ENCODE data around the gene PRIMPOL. TPM values are rescaled to one million over a fixed set of nuclear protein-coding genes. Genes with fewer than 3 reads are reported as not detected.
A peak's percentile ranks its signal among the peaks of the same experiment; 100 is the strongest.

The PRIMPOL gene
- total RNA-seq, 1 experiment from 2014 or later = 8.3 TPM

- no peak overlapping the region for H3K27ac Mint-ChIP-seq
- H3K4me1 Mint-ChIP-seq = no peaks in the 10 kb centered on the region; the same call in 1 of the 2 replicates
- H3K9me3 Mint-ChIP-seq = no peaks in the 10 kb centered on the region
- no peak for TF ChIP-seq PREB (CRISPR knock-in tag; IDR thresholded peaks at IDR 0.05; ENCODE audit: borderline replicate concordance)
- no peak for TF ChIP-seq SMAD3 (CRISPR knock-in tag; IDR thresholded peaks at IDR 0.05; ENCODE audit: borderline replicate concordance)
- TF ChIP-seq ATF1 (CRISPR knock-in tag; IDR thresholded peaks at IDR 0.05) = no peak
- no peak for TF ChIP-seq KAT7 (CRISPR knock-in tag; IDR thresholded peaks at IDR 0.05; ENCODE audit: borderline replicate concordance)
- H3K4me3 Mint-ChIP-seq = no peak overlapping the region
- 0 out of 2 replicates have a peak, but pooled peaks cover 3% of the 10 kb centered on the region for H3K36me3 Mint-ChIP-seq
- ATAC-seq (no peak), DNase-seq (ENCODE audit: low spot score) (no peak)
- ChIA-PET POLR2A (no interaction called here), CTCF (no interaction called here)
- H3K27me3 Mint-ChIP-seq (ENCODE audit: low read depth) = no peaks in the 10 kb centered on the region
These were observed 11.4 kb downstream of the PRIMPOL start for GRCh38 chr4:184660978-184661377.

GRCh38 chr4:184662236-184662635 lies 12.7 kb downstream of the PRIMPOL start:
- Mint-ChIP-seq H3K4me1 (no peaks in the 10 kb centered on the region; the same call in 1 of the 2 replicates), H3K4me3 (no peak overlapping the region), H3K27ac (no peak overlapping the region), H3K36me3 (0 out of 2 replicates have a peak, but pooled peaks cover 3% of the 10 kb centered on the region), H3K27me3 (ENCODE audit: low read depth) (no peaks in the 10 kb centered on the region), H3K9me3 (no peaks in the 10 kb centered on the region)
- POLR2A ChIA-PET = no interaction called here
- TF ChIP-seq CREB1 (CRISPR knock-in tag; IDR thresholded peaks at IDR 0.05) = no peak
- no peak for TF ChIP-seq NFYB (CRISPR knock-in tag; conservative IDR thresholded peaks at IDR 0.05; ENCODE audit: low read depth)
- DNase-seq (ENCODE audit: low spot score) (no peak), ATAC-seq (no peak)
- CTCF ChIA-PET = no interaction called here

DNA sequence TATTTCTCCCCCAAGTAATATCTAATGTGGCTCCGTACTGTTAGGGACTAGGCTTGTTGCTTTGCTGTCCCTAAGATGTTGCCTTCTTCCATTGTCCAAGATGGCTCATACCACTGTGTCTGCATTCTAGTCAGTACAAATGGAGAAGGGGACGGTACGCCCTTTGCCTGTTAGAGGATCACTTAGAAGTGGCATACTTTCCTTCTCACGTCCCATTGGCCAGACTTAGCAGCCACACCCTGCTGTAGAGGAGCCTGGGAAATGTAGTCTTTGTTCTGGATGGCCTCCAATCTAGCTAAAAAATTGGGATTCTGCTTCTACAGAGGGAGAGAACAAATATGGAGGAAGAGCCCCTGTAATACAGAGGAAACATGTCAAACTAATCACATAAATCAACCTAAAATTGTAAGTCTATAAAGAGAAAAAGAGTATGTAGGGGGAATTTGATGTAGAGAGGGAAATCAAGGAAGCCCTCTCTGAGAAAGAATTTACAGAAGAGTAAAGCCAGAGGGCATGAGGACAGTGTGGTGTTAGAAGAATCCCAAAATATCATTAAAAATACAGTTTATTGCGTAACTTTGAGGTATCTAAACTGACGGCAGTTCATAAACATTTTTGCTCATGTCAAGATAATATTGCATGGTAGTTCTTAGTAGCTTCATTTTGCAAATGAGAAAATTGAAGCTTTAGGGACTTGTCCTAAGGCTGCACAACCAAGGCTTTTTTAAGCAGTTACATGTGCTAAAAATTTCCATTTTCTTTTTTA lies 15.1 kb downstream of the PRIMPOL start:
- H3K4me1 Mint-ChIP-seq = no peaks in the 10 kb centered on the region; the same call in 1 of the 2 replicates
- CTCF ChIA-PET = interaction anchor here (1.3 to 1.6 kb wide), 2 partner anchors 15 to 401 kb away, joined by 5 to 7 read pairs; partner anchors contain the start of genes CASP3 and PRIMPOL
- H3K36me3 Mint-ChIP-seq = 0 out of 2 replicates have a peak, but pooled peaks cover 7% of the 10 kb centered on the region
- no peak overlapping the region for H3K27ac Mint-ChIP-seq
- ATAC-seq (peak; percentile 100), DNase-seq (ENCODE audit: low spot score) (no peak)
- no peaks in the 10 kb centered on the region for H3K27me3 Mint-ChIP-seq (ENCODE audit: low read depth)
- H3K4me3 Mint-ChIP-seq = no peak overlapping the region
- 0 out of 2 replicates have a peak, but pooled peaks have one; percentile 20 for TF ChIP-seq NFYB (CRISPR knock-in tag; conservative IDR thresholded peaks at IDR 0.05; ENCODE audit: low read depth)
- TF ChIP-seq, protein P1, sequence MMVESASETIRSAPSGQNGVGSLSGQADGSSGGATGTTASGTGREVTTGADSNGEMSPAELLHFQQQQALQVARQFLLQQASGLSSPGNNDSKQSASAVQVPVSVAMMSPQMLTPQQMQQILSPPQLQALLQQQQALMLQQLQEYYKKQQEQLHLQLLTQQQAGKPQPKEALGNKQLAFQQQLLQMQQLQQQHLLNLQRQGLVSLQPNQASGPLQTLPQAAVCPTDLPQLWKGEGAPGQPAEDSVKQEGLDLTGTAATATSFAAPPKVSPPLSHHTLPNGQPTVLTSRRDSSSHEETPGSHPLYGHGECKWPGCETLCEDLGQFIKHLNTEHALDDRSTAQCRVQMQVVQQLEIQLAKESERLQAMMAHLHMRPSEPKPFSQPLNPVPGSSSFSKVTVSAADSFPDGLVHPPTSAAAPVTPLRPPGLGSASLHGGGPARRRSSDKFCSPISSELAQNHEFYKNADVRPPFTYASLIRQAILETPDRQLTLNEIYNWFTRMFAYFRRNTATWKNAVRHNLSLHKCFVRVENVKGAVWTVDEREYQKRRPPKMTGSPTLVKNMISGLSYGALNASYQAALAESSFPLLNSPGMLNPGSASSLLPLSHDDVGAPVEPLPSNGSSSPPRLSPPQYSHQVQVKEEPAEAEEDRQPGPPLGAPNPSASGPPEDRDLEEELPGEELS (CRISPR knock-in tag; IDR thresholded peaks at IDR 0.05) = no peak
- TF ChIP-seq ZBTB21 (CRISPR knock-in tag; IDR thresholded peaks at IDR 0.05; ENCODE audit: borderline replicate concordance) = no peak
- no peak for TF ChIP-seq ETV6 (CRISPR knock-in tag; IDR thresholded peaks at IDR 0.05)
- TF ChIP-seq SOX15 (CRISPR knock-in tag; IDR thresholded peaks at IDR 0.05) = no peak
- TF ChIP-seq ZNF423 (CRISPR knock-in tag; IDR thresholded peaks at IDR 0.05) = no peak
- TF ChIP-seq, protein P2, sequence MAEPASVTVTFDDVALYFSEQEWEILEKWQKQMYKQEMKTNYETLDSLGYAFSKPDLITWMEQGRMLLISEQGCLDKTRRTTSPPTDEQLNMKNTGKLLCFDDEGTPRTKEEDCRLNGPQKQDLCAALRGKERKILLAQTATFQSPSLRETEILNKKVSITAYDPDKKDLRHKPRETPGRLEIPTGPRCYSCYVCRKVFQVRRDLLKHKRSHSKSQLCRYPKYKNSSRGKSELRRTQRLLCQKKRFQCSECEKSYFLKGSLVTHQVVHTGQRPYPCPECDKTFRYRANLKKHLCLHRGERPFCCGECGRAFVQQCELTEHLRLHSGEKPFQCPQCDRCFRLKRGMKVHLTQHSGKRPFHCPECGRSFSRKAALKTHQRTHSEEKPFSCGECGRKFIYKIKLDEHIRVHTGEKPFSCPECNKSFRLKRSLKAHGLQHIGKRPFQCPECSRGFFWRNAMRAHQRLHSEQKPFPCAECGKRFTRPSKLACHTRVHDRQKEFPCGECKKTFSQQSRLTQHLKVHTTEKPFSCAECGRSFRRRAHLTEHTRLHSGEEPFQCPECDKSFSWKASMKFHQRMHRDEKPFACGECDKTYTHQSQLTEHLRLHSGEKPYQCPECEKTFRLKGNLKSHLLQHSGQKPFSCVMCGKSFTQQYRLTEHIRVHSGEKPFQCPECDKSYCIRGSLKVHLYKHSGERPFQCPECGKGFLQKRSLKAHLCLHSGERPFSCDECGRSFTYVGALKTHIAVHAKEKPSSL (CRISPR knock-in tag; conservative IDR thresholded peaks at IDR 0.05) = no peak
- TF ChIP-seq GTF2I (CRISPR knock-in tag; conservative IDR thresholded peaks at IDR 0.05) = no peak
- no peak for TF ChIP-seq ZNF121 (CRISPR knock-in tag; IDR thresholded peaks at IDR 0.05)
- no peak for TF ChIP-seq SMAD4 (CRISPR knock-in tag; IDR thresholded peaks at IDR 0.05)
- TF ChIP-seq SP1 (CRISPR knock-in tag; conservative IDR thresholded peaks at IDR 0.05) = 0 out of 2 replicates have a peak, but pooled peaks have one; percentile 41
- TF ChIP-seq HMGXB4 (CRISPR knock-in tag; IDR thresholded peaks at IDR 0.05) = no peak
- POLR2A ChIA-PET = no interaction called here
- no peaks in the 10 kb centered on the region for H3K9me3 Mint-ChIP-seq
